CD14-positive monocyte (primary cell): ENCODE measurements around the gene COX5B. TPM values are rescaled to one million over a fixed set of nuclear protein-coding genes. Genes with fewer than 3 reads are reported as not detected.

ENCODE experiments used
- DNase-seq, 3 donors: peaks; one replicate each; pipeline ENCODE4 v3.0.0-alpha.2; 2011 to 2022
- H2AFZ ChIP-seq: 2 replicates; pipeline ENCODE4 v1.6.0; 2012; ENCODE audit warnings: mild to moderate bottlenecking, low read depth, low read length, inconsistent platforms; ENCODE audit not compliant: insufficient read depth, poor library complexity, severe bottlenecking
- H3K27ac ChIP-seq, 2 donors: 1 replicate in 1 of 2; 2 replicates in 1 of 2; pipeline ENCODE4 v1.5.1; 2012 to 2013; ENCODE audit warnings: low read length in 2 of 2, control low read depth in 1 of 2, inconsistent platforms in 1 of 2, low read depth in 1 of 2, mild to moderate bottlenecking in 1 of 2
- H3K27me3 ChIP-seq, 2 donors: one replicate each; pipeline versions ENCODE4 v1.6.0 to v1.6.1; 2011 to 2013; ENCODE audit warnings: low read length in 2 of 2; ENCODE audit not compliant: control insufficient read depth in 2 of 2, insufficient read depth in 2 of 2
- H3K36me3 ChIP-seq, 2 donors: replicated peaks in 1 of 2; 1 replicate in 1 of 2; 2 replicates in 1 of 2; pipeline versions ENCODE4 v1.5.1 to v1.6.1; 2012 to 2013; ENCODE audit warnings: low read length in 2 of 2, control low read depth in 1 of 2, inconsistent platforms in 1 of 2, mild to moderate bottlenecking in 1 of 2; ENCODE audit not compliant: insufficient read depth in 2 of 2, control insufficient read depth in 1 of 2
- H3K4me1 ChIP-seq, 2 donors: 1 replicate in 1 of 2; 2 replicates in 1 of 2; pipeline versions ENCODE4 v1.5.1 to v1.6.1; 2012 to 2013; ENCODE audit warnings: low read length in 2 of 2, control low read depth in 1 of 2, inconsistent platforms in 1 of 2, mild to moderate bottlenecking in 1 of 2, moderate library complexity in 1 of 2; ENCODE audit not compliant: insufficient read depth in 2 of 2, control insufficient read depth in 1 of 2
- H3K4me2 ChIP-seq: replicated peaks from 2 replicates; pipeline ENCODE3; 2012; ENCODE audit warnings: low read length, moderate library complexity, mild to moderate bottlenecking; ENCODE audit not compliant: poor library complexity, severe bottlenecking; ENCODE audit errors: extremely low read depth
- H3K4me3 ChIP-seq, 3 experiments: fragments of 200-600 bp in 1 of 3; sonication (generic) in 1 of 3; replicated peaks in 1 of 3; 1 replicate in 2 of 3; 2 replicates in 1 of 3; pipeline ENCODE4 v1.5.1; 2011 to 2013; ENCODE audit warnings: low read length in 3 of 3, mild to moderate bottlenecking in 3 of 3, control low read depth in 2 of 3, low read depth in 2 of 3, inconsistent platforms in 1 of 3, moderate library complexity in 1 of 3
- H3K79me2 ChIP-seq: 2 replicates; pipeline ENCODE4 v1.6.0; 2012; ENCODE audit warnings: mild to moderate bottlenecking, control low read depth, inconsistent platforms, low read length, moderate library complexity; ENCODE audit not compliant: insufficient read depth
- H3K9ac ChIP-seq: 2 replicates; pipeline ENCODE4 v1.6.0; 2017; ENCODE audit warnings: low read length, mild to moderate bottlenecking; ENCODE audit not compliant: insufficient read depth, poor library complexity, severe bottlenecking
- H3K9me3 ChIP-seq, 2 donors: replicated peaks in 1 of 2; 1 replicate in 1 of 2; 2 replicates in 1 of 2; pipeline versions ENCODE4 v1.5.1 to v1.6.1; 2012 to 2013; ENCODE audit warnings: low read length in 2 of 2, control low read depth in 1 of 2; ENCODE audit not compliant: control insufficient read depth in 1 of 2, insufficient read depth in 1 of 2
- H4K20me1 ChIP-seq: 2 replicates; pipeline ENCODE4 v1.6.0; 2012; ENCODE audit warnings: mild to moderate bottlenecking, low read length, control low read depth, moderate library complexity; ENCODE audit not compliant: insufficient read depth
- H3K27ac Mint-ChIP-seq, 7 donors: one replicate each; pipeline ENCODE4 v1.8.0; 2020; ENCODE audit warnings: mild to moderate bottlenecking in 7 of 7, mixed read lengths in 7 of 7, moderate library complexity in 6 of 7, inconsistent platforms in 2 of 7
- H3K27me3 Mint-ChIP-seq, 3 donors: one replicate each; pipeline ENCODE4 v1.8.0; 2021 to 2022; ENCODE audit warnings: low read depth in 3 of 3, mild to moderate bottlenecking in 3 of 3, mixed read lengths in 3 of 3, moderate library complexity in 3 of 3, inconsistent platforms in 1 of 3
- H3K36me3 Mint-ChIP-seq, 2 donors: one replicate each; pipeline ENCODE4 v1.8.0; 2020; ENCODE audit warnings: mixed read lengths in 2 of 2, inconsistent platforms in 1 of 2, mild to moderate bottlenecking in 1 of 2
- H3K4me1 Mint-ChIP-seq: one replicate; pipeline ENCODE4 v1.8.0; 2020; ENCODE audit warnings: mild to moderate bottlenecking, mixed read lengths
- H3K4me3 Mint-ChIP-seq, 2 donors: one replicate each; pipeline ENCODE4 v1.8.0; 2020; ENCODE audit warnings: mild to moderate bottlenecking in 2 of 2, mixed read lengths in 2 of 2, moderate library complexity in 1 of 2
- H3K9me3 Mint-ChIP-seq, 7 donors: one replicate each; pipeline ENCODE4 v1.8.0; 2020 to 2022; ENCODE audit warnings: mixed read lengths in 7 of 7, mild to moderate bottlenecking in 6 of 7, moderate library complexity in 6 of 7, inconsistent platforms in 2 of 7
- WGBS: methylation state at CpG from one replicate; pipeline ENCODE4 v1.1.5; 2013; ENCODE audit warnings: missing lambda C conversion rate; ENCODE audit not compliant: insufficient coverage; 5-methylcytosine and 5-hydroxymethylcytosine counted together
- intact Hi-C, 2 donors: fragments of 100-400 bp; cut with micrococcal nuclease; formaldehyde crosslinking; loops; one replicate each; pipeline versions ENCODE4 v1.15.0 to v1.15.1; 2023
- polyA plus RNA-seq, 3 donors: library from polyadenylated mRNA; depleted of rRNA in 1 of 3; unstranded in 2 of 3; stranded (reverse) in 1 of 3; fragments of 300-500 nt in 2 of 3; fragments of >200 nt in 1 of 3; fragmentation: Illumina TruSeq in 2 of 3; gene quantifications; 1 replicate in 2 of 3; 2 replicates in 1 of 3; pipeline ENCODE4 v1.2.3, GENCODE V29; 2012 to 2021
- TF ChIP-seq, protein P1 (sequence below): fragments of 200-600 bp; IDR thresholded peaks from one replicate; pipeline ENCODE4 v1.8.0; 2022; ENCODE audit warnings: antibody characterized with exemption, mild to moderate bottlenecking

The COX5B gene
- polyA plus RNA-seq, 3 donors = 215 to 598 (median 546) TPM

DNA sequence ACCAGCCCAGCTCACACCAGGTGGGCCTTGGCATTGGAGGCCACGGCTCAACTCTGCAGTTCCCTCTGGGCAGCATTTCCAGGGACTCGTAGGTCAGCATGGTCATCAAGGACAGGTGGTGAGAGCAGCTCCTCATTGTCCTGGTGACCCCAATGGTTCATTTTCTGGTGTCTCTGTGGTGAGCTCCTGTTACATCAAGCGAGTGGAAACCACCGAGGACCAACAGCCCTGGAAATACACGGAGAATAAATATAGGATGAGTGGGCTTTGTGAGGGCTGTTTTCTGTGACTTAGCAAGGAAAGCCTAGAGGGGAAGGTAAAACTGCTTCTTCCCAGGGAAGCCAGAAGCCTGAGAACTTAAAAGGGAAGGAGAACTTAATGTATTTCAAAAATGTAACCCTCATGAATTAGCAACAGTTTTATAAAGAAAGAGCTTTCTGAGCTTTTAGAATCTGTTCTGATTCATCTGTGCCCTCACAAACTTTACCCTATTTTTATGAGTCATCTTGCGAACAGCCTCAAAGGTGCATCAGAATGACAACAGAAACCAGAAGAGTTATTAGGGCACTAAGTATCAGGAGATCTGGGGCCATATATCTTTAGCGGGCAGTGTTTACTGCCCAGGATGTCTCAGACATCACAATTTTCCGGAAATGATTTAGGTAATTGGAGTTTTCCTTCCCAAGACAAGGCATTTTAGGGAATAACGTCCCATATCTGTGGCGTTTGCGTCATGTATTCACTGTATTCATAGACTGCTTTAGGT, 42.4 kb downstream of the COX5B start:
- H4K20me1 ChIP-seq = no peaks in the 10 kb centered on the region
- no peak overlapping the region for H2AFZ ChIP-seq
- H3K9me3 ChIP-seq = no peaks in the 10 kb centered on the region
- Mint-ChIP-seq H3K4me3 (no peak overlapping the region), H3K36me3 (no peaks in the 10 kb centered on the region), H3K27ac (no peak overlapping the region), H3K27me3 (peaks cover 3 to 7% (median 5%) of the 10 kb centered on the region in 3 donors), H3K4me1 (peaks cover 8% of the 10 kb centered on the region), H3K9me3 (peaks cover 0 to 4% (median 0%) of the 10 kb centered on the region in 7 donors)
- TF ChIP-seq, protein P1, sequence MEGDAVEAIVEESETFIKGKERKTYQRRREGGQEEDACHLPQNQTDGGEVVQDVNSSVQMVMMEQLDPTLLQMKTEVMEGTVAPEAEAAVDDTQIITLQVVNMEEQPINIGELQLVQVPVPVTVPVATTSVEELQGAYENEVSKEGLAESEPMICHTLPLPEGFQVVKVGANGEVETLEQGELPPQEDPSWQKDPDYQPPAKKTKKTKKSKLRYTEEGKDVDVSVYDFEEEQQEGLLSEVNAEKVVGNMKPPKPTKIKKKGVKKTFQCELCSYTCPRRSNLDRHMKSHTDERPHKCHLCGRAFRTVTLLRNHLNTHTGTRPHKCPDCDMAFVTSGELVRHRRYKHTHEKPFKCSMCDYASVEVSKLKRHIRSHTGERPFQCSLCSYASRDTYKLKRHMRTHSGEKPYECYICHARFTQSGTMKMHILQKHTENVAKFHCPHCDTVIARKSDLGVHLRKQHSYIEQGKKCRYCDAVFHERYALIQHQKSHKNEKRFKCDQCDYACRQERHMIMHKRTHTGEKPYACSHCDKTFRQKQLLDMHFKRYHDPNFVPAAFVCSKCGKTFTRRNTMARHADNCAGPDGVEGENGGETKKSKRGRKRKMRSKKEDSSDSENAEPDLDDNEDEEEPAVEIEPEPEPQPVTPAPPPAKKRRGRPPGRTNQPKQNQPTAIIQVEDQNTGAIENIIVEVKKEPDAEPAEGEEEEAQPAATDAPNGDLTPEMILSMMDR = no peak
- no peaks in the 10 kb centered on the region for H3K27me3 ChIP-seq
- no peak overlapping the region for H3K9ac ChIP-seq
- whole genome bisulfite sequencing = 93% methylated on average over 5 of the region's 11 CpGs
- no peak overlapping the region for H3K4me3 ChIP-seq
- intact Hi-C loops = no loop called here
- no peaks in the 10 kb centered on the region for H3K79me2 ChIP-seq
- H3K27ac ChIP-seq = no peak overlapping the region
- H3K4me2 ChIP-seq = no peak overlapping the region
- no peak for DNase-seq
- H3K36me3 ChIP-seq = no peaks in the 10 kb centered on the region
- H3K4me1 ChIP-seq = peaks cover 0 to 4% of the 10 kb centered on the region in 2 donors

DNA sequence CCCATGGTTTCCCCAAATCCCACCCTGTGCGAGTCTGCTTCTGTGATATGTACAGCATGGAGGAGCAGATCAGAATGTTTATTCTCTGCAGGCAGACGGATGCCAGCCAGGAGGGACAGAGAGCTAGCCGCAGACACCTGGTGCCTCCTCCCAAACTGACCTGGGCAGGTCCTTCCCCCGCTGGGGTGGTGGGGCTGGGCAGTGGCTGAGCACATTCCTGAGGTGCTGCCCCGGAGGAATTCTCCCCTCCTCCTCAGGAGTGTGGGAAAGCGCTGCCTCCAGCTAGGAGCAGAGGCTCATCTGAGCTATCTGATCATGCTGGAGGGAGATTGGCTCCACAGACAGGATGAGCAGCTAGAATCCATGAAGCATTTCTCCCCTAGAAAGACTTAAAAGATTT, 45.3 kb downstream of the COX5B start:
- H3K4me3 ChIP-seq = no peak overlapping the region
- H3K4me1 Mint-ChIP-seq = peaks cover 8% of the 10 kb centered on the region
- H2AFZ ChIP-seq = no peak overlapping the region
- no peak overlapping the region for H3K4me3 Mint-ChIP-seq
- H3K27me3 ChIP-seq = no peaks in the 10 kb centered on the region
- H3K36me3 ChIP-seq = no peaks in the 10 kb centered on the region
- intact Hi-C loops = no loop called here
- H3K4me2 ChIP-seq = no peak overlapping the region
- peaks cover 0 to 3% (median 0%) of the 10 kb centered on the region in 7 donors for H3K9me3 Mint-ChIP-seq
- WGBS = 92% methylated on average over 3 of the region's 6 CpGs
- no peaks in the 10 kb centered on the region for H3K9me3 ChIP-seq
- H3K36me3 Mint-ChIP-seq = no peaks in the 10 kb centered on the region
- no peaks in the 10 kb centered on the region for H4K20me1 ChIP-seq
- H3K27ac ChIP-seq = no peak overlapping the region
- H3K79me2 ChIP-seq = no peaks in the 10 kb centered on the region
- no peak overlapping the region for H3K27ac Mint-ChIP-seq
- DNase-seq = no peak
- TF ChIP-seq, protein P1 = no peak
- peaks cover 3 to 5% (median 4%) of the 10 kb centered on the region in 3 donors for H3K27me3 Mint-ChIP-seq
- H3K9ac ChIP-seq = no peak overlapping the region
- peaks cover 0 to 4% of the 10 kb centered on the region in 2 donors for H3K4me1 ChIP-seq
